Measurements from ENCODE around the gene DIAPH1.
"Not testable (repeated sequence)": the region's sequence is repeated elsewhere in the genome, so short reads cannot be mapped to it uniquely, and the experiment has no call there.

Gene DIAPH1

DNA sequence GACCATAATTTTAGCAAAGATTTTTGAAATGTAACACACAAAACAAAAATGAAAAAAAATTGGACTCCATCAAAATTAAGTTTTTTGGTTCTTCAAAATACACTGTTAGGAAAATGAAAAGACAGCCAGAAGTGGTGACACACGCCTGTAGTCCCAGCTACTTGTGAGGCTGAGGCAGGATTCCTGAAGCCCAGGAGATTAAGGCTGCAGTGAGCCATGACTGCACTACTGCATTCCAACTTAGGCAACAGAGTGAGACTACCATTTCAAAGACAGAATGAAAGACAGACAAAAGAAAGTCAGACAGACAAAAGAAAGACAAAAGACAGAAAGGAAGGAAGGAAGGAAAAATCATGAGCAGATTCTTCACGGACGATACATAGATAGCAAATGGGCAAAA is 7.5 kb downstream of the DIAPH1 start:
- no peak for DNase-seq (ENCODE audit: low spot score)

DNA sequence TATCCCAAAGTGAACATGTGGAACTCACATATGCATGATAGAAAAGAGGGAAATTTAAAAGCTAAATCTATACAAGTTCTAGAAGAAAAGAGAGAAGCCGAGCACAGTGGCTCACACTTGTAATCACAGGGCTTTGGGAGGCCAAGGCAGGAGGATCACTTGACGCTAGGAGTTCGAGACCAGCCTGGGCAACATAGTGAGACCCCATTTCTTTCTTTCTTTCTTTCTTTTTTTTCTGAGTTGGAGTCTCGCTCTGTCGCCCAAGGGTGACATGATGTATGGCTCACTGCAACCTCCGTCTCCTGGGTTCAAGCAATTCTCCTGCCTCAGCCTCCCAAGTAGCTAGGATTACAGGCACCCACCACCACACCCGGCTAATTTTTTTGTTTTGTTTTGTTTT is 8.9 kb downstream of the DIAPH1 start:
- DNase-seq (ENCODE audit: low spot score) = not testable (repeated sequence)

DNA sequence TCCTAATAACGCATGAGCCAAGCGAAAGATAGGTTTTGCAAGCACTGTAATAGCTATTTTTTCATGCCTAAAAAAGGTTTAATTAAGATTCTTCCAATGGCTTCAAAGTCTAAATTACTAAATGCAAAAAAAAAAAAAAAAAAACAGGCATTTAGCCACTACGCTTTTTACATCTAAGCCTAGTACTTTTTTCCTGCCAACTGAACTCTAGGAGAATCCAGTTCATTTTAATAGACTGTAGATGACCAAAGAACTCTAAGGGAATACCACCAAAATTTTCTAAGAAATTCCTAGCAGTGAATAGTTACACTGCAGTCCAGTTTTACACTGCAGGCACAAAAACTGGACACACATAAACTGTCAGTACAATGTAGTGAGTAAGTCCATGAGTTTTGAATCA is 9.8 kb downstream of the DIAPH1 start:
- no peak for DNase-seq (ENCODE audit: low spot score)

DNA sequence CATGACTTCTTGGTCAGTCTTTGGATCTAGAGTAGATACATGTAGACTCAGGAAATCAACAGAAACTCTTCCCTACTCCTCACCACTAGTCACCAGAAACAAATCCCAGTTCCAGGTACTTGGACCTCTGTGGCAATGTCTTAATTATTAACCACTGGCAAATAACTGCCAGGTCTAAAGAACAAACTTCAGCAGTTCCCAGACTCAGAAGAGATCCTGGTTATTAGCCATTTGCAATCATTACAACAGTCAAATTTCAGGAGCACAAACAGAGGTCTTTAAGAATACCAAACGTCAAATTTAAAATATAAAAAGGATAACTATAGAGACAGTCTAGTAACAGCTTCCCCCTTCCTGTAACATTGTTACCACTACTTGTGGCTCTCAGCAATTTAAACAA is 10.2 kb downstream of the DIAPH1 start:
- no peak for DNase-seq (ENCODE audit: low spot score)

DNA sequence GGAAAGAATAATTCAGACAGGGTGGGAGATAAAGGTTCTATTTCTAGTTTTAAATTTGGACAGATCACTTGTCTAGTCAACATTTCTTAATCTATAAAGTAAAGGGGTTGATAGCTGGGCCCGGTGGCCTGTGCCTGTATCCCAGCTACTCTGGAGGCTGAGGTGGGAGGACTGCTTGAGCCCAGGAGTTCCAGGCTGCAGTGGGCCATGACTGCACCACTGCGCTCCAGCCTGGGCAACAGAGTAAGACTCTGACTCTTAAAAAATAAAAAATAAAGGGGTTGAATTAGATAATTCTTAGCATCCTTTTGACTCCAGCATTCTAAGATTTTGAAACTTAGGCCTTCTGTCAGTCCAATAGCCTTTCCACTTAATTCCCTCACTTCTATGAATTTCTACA is 10.8 kb downstream of the DIAPH1 start:
- no peak for DNase-seq (ENCODE audit: low spot score)

DNA sequence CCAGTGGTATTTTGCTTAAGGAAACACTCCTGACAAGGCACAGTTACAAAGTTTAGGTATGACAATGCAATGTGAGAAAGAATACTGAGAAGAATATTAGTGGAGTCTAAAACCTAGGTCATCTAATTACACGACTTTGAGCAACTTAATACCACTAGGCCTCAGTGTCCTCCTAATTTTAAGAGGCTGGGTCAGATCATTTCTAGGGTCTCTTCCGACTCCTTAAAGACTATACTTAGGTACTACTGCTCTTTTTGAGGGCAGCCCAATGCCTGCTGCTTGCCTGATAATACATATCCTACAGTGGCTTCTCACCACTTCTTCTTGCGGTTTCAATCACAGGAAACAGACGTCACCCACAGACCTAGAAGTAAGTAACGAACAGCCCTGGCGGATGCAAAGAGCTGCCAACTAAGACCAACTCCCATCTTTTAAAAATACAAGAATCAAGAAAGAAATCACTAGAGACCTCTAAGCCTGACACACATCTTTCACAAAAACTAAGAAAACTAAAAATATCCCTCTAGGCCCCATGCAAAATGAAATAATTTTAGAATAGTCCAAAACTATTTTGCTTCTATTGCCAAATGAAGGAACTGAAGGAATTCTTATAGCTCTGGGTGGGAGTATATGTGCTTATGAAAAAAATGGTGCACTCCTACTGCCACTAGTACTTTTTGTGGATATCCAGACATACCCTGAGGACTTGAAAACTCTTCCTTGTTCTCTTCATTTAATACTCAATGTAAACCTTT is 13.1 kb downstream of the DIAPH1 start:
- DNase-seq (ENCODE audit: low spot score) = no peak

DNA sequence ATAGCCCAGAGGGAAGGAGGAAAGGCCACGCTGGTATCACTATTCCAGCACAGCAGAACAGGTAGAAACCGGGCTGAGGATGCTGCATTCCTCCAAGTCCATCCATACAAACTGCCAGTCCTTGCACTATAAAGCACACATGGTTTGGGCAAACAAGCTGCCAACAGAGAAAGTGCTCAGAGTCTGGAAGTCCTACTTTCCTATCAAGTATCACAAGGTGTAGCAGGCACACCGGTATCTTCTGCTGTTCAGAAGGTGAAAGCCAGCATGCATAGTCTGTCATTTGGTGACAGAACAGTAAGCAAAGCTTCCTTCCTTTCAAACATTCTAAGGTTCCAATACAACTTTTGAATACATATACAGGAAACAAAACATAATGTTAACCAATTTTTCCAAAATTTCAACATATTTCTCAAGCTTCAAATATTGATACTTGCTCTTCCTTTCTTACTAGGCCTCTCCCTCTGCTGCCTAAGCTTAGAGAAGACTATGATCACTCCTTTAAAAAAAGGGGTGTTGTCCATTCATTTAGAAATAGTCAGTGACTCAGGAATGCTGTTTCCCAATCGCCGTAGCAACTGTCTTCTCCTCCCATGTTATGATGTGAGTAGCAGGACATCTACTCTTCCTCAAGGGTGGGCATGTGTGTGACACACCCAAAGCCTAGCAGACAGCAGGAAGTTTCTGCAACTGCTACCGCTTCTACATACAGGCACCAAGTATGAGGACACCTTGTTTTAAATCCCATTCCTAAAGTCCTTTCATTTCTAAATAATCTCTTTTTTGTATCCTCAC is 14.7 kb downstream of the DIAPH1 start:
- no peak for DNase-seq (ENCODE audit: low spot score)

DNA sequence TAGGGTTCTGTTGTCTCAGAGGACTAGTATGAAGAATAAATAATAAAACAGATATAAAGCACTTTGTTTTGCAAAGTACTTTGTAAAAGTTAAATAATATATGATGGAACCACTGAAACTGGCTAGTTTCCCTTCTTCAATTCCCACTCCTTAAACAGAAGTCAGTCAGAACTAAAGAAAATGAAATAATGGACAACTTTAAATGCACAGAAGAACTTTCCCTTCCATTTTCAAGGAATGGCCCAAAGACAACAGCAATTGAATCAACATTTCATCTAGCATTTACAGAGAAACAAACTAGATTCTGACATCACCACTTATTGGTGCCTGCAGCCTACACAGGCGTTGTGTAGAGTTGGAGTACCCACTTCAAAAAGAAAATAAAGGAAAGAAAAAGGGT is 16.2 kb downstream of the DIAPH1 start:
- no peak for DNase-seq (ENCODE audit: low spot score)

DNA sequence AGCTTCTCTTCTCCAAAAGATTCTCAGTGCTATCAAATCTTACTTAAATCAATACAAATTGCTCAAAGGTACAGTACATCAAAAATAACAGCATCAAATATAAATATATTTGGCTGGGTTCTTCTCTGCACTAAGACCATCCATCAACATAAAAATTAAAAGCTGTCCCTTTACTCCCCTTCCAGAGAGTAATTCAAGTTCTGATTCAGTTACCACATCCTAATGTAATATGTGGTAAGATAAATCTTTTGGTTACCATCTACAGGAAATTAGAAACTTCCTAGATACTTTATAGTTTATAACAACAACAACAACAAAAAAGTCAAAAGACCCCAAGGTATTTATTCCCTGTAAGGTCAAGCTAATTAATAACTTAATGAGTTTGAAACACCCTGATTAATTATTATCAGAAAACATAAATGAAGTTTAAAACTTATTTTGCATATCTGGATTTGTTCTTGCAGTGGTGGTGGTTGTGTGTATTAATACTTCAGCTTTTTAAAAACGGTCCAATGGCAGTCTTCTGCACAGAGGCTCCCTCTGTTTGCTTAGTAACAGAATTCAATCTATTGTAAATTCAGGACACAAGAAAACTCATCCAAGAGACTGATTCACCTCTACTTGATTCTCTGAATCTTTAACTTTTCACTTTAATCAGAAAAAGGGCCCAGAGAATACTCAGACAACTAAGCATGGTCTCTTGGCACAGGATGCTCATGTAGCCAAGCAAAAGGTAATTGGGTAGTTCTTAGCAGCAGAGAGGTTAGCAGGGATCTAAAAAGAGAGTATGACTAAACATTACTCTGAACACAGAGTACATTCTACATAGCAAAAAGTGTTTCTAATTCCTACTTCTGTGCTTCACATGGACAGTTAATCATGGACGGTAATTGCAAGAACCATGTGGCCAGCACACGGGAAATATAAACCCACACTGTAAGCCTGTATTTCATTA is 20.1 kb downstream of the DIAPH1 start:
- DNase-seq (ENCODE audit: low spot score) = no peak

DNA sequence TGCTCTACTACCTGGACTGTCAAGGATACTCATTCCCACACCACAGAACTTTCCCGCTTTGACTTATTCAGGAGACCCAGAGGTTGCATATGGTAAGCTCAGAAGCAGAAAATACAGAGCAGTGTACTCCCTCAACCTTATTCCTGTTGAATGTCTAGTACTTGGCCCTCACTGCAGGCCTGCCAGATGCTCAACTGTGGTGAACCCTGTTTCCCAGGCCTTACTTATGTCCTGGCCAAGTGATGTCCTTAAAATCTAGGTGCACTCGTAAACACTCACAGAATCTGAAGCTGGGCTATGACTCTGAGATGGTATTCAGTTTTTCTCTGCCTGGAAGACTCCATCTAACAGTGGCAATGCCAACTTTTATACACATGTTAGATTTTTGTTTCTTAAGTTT is 21.0 kb downstream of the DIAPH1 start:
- DNase-seq (ENCODE audit: low spot score) = no peak

DNA sequence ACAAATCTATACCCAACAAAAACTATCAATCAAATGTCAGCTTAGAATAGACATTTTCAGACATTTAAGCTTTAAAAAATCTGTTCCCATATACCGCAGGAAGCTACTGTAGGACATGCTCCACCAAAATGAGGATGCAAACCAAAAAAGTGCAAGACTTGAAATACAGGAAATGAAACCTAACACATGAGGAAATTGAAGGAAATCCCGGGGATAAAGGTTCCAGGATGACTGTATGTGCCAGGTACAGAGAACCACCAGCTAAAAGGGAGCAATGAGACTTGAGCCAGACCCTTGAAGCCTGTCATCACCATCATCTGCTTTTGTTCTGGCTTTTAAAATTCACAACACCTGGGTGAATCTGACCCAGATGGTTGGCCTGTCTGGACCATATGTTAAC is 21.4 kb downstream of the DIAPH1 start:
- DNase-seq (ENCODE audit: low spot score) = no peak

DNA sequence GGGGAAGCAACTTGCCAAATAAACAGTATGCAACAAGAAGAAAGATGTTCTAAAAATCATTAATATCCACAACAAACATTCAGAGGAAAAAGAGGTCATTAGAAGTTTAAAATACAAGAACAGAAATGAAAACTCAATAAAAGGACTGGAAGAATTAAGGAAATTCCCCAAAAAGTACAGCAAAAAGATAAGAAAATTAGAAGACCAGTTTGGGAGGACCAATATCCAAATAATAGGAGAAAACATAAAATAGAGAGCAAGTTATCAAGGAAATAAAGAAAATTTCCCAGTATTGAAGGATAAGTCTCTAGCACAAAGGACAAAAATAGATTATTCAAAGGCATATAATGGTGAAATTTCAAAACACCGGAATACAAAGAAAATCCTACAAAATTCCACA is 21.9 kb downstream of the DIAPH1 start:
- no peak for DNase-seq (ENCODE audit: low spot score)

DNA sequence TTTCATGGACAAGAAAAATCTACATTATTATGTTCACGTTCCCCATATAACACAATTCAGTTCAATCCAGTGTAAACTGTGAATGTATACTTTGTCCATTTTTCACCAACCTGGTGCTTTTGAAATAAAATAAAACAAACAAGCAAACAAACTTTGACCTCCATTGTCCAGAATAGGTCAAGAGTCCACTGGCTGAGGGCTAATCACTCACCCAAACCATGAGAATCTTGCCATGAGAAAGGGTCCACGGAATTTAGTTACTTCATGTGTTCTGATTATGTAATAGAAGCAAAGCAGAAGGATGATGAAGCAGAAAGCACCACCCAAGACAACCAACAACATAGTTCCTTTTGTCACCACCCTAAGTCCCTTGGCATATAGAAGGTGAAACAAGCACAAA is 28.7 kb downstream of the DIAPH1 start:
- no peak for DNase-seq (ENCODE audit: low spot score)

DNA sequence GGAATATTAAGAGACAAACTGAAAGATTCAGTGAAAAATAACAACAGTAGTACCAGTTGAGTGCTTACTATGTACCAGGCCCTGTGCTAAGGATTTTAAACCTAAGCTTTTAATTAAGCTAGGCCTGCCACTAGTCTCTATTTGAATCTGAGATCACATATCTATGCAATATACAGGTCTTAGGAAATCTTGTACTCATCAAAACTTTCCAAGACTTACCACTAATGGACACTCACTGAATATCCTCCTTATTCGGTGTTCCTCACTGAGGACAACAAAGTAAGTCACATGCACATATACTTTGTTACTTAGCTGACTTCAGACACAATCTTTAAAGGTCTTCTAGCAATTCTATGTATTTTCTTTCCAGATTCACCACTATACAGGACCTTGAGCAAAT is 32.6 kb downstream of the DIAPH1 start:
- DNase-seq (ENCODE audit: low spot score) = no peak

DNA sequence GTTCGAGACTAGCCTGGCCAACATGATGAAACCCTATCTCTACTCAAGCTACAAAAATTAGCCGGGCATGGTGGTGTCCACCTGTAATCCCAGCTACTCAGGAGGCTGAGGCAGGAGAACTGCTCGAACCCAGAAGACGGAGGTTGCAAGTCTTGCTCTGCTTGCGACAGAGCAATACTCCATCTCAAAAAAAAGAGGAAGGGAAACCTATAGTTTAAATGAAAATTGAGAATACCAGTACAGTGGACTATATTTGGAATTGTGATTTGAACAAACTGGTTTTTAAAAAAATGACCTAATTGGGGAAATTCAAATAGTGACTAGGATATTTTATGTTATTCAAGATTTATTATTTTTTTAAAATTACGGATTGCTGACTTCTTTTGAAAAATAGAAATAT is 33.2 kb downstream of the DIAPH1 start:
- DNase-seq (ENCODE audit: low spot score) = no peak

DNA sequence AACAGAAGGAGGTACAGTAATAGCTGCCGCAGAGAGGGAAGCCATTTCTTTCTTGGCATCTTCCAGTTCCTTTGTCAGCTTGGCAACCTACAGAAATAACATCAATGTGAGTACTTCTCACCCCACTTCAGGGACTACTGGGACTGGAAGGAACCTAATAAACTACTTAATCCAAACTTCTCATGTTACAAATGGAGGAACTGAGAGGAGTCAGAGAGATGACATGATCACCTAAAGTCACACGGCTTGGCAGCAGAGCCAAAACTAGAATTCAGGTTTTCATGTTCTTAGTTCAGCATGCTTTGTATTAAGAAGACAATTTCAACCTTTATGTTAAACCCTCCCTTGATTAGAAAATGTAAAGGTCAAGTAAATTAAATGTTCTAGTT is 44.7 kb downstream of the DIAPH1 start:
- DNase-seq (ENCODE audit: low spot score) = no peak

DNA sequence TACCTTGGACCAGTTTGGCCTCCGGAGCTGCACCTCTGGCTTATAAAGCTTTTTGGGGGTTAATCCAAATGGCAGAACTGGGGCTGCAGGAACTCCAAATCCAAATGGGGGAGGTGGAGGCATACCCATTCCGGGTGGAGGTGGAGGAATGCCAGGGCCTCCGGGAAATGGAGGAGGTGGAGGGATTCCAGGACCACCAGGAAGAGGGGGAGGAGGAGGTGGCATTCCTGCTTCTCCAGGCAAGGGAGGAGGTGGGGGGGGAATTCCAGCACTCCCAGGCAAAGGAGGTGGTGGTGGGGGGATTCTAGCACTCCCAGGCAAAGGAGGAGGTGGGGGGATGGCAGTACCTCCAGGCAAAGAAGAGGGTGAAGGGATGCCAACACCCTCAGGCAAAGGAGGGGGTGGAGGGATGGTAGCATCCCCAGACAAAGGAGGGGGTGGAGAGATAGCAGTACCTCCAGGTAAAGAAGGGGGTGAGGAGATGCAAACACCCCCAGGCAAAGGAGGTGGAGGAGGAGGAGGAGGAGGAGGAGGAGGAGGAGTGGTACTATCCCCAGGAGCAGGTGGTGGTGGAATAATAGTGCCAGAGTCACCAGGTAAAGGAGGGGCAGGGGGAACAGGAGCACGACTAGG is 45.2 kb downstream of the DIAPH1 start:
- no peak for DNase-seq (ENCODE audit: low spot score)

DNA sequence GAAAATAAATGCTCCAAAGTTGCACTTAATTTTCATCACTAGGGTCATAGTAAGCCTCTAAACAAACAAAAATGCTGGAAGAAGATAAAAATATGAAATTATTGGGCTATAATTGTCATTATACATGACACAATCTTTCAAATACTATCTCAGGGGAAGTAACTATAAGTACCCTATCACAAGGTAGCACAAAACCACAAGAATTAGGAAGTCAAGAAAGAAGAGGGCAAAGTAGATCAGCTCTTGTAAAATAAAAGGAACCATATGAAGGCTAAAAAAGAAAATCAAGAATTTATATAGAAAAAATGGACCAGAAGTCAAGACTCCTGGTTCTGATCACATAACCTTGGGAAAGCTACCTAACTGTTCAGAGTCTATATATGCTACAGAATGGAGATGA is 48.1 kb downstream of the DIAPH1 start:
- no peak for DNase-seq (ENCODE audit: low spot score)

DNA sequence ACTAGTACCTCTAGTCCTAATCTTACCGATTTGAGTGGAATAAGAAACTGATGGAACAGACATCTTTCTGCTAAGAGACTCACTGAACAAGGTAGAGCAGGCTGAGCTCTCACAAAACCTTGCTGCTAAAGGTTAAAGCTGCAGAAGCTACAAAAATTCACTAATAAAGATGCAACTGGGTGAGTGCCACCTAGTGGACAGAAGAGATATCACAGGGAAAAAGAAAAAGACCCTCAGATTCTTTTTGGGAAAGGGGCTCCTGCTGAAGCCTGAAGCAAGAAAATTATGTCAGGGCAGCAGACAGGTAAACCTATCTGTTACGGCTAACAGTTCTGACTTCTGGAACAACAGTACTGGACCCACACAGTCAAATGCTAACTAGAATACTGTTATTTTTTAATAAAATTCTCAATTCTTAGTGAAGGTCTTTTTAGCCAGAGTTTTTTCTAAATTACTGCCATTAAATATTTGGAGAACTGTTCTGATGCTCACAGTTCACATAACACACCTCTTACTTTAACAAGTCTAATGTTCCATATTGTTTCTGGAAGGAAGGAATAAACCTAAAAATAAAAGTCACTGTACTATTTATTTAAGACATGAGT is 51.2 kb downstream of the DIAPH1 start:
- peak; percentile 40 for DNase-seq (ENCODE audit: low spot score)

DNA sequence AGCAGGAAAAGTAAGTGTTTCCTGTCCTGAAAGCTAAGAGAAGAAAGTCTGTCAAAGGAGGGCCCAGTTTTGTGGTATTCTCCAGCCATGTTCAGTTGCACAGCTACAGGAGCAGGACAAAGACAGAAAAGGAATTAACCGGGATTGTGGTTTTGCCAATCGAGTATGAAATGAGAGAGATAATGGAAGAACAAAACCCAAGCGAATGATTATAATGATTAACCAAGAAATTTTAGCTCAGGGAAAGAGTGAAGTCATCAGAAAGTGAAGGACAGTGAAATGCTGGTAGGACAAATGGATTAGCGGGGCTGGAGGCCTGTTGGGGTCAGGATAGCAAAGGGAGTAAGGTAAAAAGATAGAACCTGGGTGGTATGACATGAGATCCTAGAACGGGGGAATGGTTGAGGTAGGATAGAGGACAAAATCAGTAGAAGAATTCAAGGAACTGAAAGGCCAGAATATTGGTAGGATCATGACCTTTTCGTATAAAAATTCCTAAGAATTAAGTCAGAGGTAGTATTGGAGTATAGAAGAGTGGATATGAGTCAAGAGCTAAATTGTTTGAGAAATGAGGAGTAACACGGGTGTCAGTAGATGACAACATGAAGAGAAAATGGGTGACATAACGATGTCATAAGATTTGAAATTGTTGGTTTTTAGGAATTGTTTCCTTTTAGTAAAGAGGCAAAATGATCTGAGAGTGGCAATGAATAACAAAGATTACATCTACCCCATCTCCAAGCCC is 52.8 kb downstream of the DIAPH1 start:
- DNase-seq (ENCODE audit: low spot score) = no peak
